ENCODE data around the gene FKBP5. TPM values are rescaled to one million over a fixed set of nuclear protein-coding genes. Genes with fewer than 3 reads are reported as not detected.
A peak's percentile ranks its signal among the peaks of the same experiment; 100 is the strongest.

Gene FKBP5
- 56.8 and 70.6 TPM in 2 replicates for total RNA-seq
- 11.4 and 16.7 TPM in 2 replicates for polyA plus RNA-seq
- polyA plus RNA-seq (2011; cell fraction: cytosol; rRNA removed) = 25.2 and 28.8 TPM in 2 replicates
- polyA plus RNA-seq (2011; cell fraction: nucleus; rRNA removed) = 21.3 and 25.5 TPM in 2 replicates
- polyA plus RNA-seq (2012) = 45.7 and 53.5 TPM in 2 replicates
- 16.7 and 19.6 TPM in 2 replicates for polyA minus RNA-seq
- 6.9 TPM for polyA minus RNA-seq (2011; cell fraction: cytosol; rRNA and poly(A)+ RNA removed)
- polyA minus RNA-seq (2011; cell fraction: nucleus; rRNA and poly(A)+ RNA removed) = 14.3 and 19.4 TPM in 2 replicates
- percentile 80 among the genes with signal in this experiment for Bru-seq, nascent RNA
- percentile 74 among the genes with signal in this experiment for BruChase-seq, experiment 1, labeled RNA remaining after a 6-hour chase
- percentile 66 among the genes with signal in this experiment for BruChase-seq, experiment 2, labeled RNA remaining after a 2-hour chase
- long read RNA-seq, transcript FKBP5-201 (11 exons, 3,772 nt) = major isoform, 237 of 285 reads
- long read RNA-seq, partial matches to known transcripts = 12 of 285 reads
- long read RNA-seq, other reads (novel, unspliced or antisense) = 36 of 285 reads

DNA sequence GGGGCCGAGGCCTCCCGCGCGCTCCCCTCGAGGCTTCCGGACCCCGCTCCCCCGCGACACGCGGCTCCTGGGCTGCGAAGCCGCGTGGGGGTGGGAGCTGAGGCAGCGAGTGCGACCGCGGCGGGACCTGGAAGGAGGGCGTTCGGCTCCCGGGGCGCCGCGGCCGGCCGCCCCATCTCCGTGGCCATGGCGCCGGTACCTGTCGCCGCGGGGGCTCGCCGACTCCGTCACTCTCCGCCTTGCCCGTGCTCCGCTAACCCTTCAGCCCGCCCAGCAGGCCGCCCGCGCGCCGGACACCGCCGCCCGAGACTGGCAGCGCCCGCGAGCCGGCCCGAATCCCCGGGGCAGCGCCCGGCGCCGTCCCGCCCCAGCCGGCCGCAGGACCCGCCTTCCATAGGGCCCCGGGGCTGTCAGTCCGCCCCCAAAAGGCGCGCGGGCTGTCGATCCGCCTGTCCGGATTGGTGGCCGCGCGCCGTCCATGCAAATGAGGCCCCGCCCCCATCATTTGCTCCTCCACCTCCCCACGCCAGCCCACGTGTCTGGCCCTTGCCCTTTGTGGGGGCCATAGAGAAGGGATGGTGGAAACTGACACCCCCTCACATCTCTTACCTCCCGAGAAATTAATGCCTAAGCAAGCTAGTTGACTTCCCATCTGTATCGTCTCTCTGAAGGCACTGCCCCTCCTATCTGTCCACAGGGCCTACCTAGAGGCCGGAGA, at the start of gene FKBP5:
Gene FKBP5, minus strand, starts transcription at position 311 of the 718 bp plus-strand sequence. CDS start 46,091 bp downstream, outside the sequence.
- H3K27ac ChIP-seq (ENCODE audit: insufficient read depth, low read depth, low read length) = peak within 1 kb of the TSS; percentile 79
- no peaks in the 10 kb centered on the region for H3K27me3 ChIP-seq (ENCODE audit: control insufficient read depth in 2 of 2, insufficient read depth in 2 of 2, low read length in 2 of 2)
- no peaks in the 10 kb centered on the region for H3K9me1 ChIP-seq (replicated peaks; ENCODE audit: control insufficient read depth, extremely low read depth, insufficient read depth, low read length)
- TF ChIP-seq POLR2AphosphoS5 (IDR thresholded peaks at IDR 0.05; ENCODE audit: insufficient read depth, low read depth, low read length) = peak; percentile 94
- TF ChIP-seq, protein P1, sequence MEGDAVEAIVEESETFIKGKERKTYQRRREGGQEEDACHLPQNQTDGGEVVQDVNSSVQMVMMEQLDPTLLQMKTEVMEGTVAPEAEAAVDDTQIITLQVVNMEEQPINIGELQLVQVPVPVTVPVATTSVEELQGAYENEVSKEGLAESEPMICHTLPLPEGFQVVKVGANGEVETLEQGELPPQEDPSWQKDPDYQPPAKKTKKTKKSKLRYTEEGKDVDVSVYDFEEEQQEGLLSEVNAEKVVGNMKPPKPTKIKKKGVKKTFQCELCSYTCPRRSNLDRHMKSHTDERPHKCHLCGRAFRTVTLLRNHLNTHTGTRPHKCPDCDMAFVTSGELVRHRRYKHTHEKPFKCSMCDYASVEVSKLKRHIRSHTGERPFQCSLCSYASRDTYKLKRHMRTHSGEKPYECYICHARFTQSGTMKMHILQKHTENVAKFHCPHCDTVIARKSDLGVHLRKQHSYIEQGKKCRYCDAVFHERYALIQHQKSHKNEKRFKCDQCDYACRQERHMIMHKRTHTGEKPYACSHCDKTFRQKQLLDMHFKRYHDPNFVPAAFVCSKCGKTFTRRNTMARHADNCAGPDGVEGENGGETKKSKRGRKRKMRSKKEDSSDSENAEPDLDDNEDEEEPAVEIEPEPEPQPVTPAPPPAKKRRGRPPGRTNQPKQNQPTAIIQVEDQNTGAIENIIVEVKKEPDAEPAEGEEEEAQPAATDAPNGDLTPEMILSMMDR (IDR thresholded peaks at IDR 0.05; ENCODE audit: extremely low read depth in 1 of 2, insufficient read depth in 1 of 2, low read depth in 1 of 2, low read length in 2 of 2) = no peak
- peak; percentile 92 for TF ChIP-seq POLR2A (IDR thresholded peaks at IDR 0.05; ENCODE audit: low read depth, low read length)
- TF ChIP-seq, protein P2, sequence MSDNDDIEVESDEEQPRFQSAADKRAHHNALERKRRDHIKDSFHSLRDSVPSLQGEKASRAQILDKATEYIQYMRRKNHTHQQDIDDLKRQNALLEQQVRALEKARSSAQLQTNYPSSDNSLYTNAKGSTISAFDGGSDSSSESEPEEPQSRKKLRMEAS (IDR thresholded peaks at IDR 0.05; ENCODE audit: insufficient read depth, insufficient read length) = peak; percentile 75
- dilution Hi-C loops (cut with MboI; ENCODE audit: extremely low pct_ligation_motif_present, low sequenced_read_pairs) = no loop called here
- intact Hi-C loops (cut with micrococcal nuclease) = loop anchor here (1.0 kb wide), 4 partner anchors 31 to 85 kb away; no protein-coding TSS in a partner anchor
- FAIRE-seq (peak; percentile 75), DNase-seq (ENCODE audit: low read depth, low spot score) (peak; percentile 89)
- peak within 1 kb of the TSS; percentile 92 for H3K4me2 ChIP-seq (ENCODE audit: insufficient read depth, low read length)
- H3K4me1 ChIP-seq (ENCODE audit: control insufficient read depth, extremely low read depth, insufficient read depth, low read length) = peaks cover 10% of the 10 kb centered on the region
- ChIA-PET POLR2A (no interaction called here), CTCF (interaction anchor here (7.8 kb wide), 1 partner anchor 48 kb away, joined by 100 read pairs; the partner anchor contains the start of gene ARMC12)
- no peaks in the 10 kb centered on the region for H3K36me3 ChIP-seq (ENCODE audit: control insufficient read depth in 2 of 2, extremely low read depth in 1 of 2, insufficient read depth in 2 of 2, low read length in 2 of 2)
- H3K9ac ChIP-seq (replicated peaks; ENCODE audit: extremely low read depth, insufficient read depth, low read length) = peak within 1 kb of the TSS; percentile 89
- H4K20me1 ChIP-seq (replicated peaks; ENCODE audit: control insufficient read depth, extremely low read depth, insufficient read depth, low read length) = no peaks in the 10 kb centered on the region
- peaks cover 41% of the 10 kb centered on the region for H3K79me2 ChIP-seq (ENCODE audit: control insufficient read depth, insufficient read depth, low read length)
- H2AFZ ChIP-seq (ENCODE audit: low read depth, low read length) = peak within 1 kb of the TSS; percentile 90
- no TSS peak for BruUV-seq (replicated peaks)
- no peaks in the 10 kb centered on the region for H3K9me3 ChIP-seq (replicated peaks; ENCODE audit: control insufficient read depth, insufficient read depth, low read length)
- H3K4me3 ChIP-seq (replicated peaks in 1 of 3; ENCODE audit: insufficient read depth in 1 of 3, low read depth in 1 of 3, low read length in 3 of 3) = peak within 1 kb of the TSS; percentile 55 to 91 (median 56)
